Lower lobe of right lung (tissue), 2 donors: ENCODE data around the gene KCNAB1. TPM values are rescaled to one million over a fixed set of nuclear protein-coding genes. Genes with fewer than 3 reads are reported as not detected.
A peak's percentile ranks its signal among the peaks of the same experiment; 100 is the strongest.
"Not testable (repeated sequence)": the region's sequence is repeated elsewhere in the genome, so short reads cannot be mapped to it uniquely, and the experiment has no call there.

Experiments used
- ATAC-seq, 2 donors: fragments of 200-7000 bp; cut with Tn5 transposase; one replicate each; pipeline ENCODE4 v1.9.1; 2020 to 2022; ENCODE audit warnings: mild to moderate bottlenecking in 2 of 2, moderate library complexity in 2 of 2
- DNase-seq: peaks from one replicate; pipeline ENCODE4 v3.0.0-alpha.2; 2020
- H3K27ac ChIP-seq: fragments of 200-600 bp; one replicate; pipeline ENCODE4 v1.8.0; 2022
- H3K27me3 ChIP-seq: fragments of 200-600 bp; one replicate; pipeline ENCODE4 v1.8.0; 2022; ENCODE audit warnings: low read depth
- H3K36me3 ChIP-seq: fragments of 200-600 bp; one replicate; pipeline ENCODE4 v1.8.0; 2022; ENCODE audit warnings: mild to moderate bottlenecking
- H3K4me1 ChIP-seq: fragments of 200-600 bp; one replicate; pipeline ENCODE4 v1.8.0; 2022
- H3K4me3 ChIP-seq: fragments of 200-600 bp; one replicate; pipeline ENCODE4 v1.8.0; 2022; ENCODE audit warnings: mild to moderate bottlenecking
- H3K9me3 ChIP-seq: fragments of 200-600 bp; one replicate; pipeline ENCODE4 v1.8.0; 2022
- CTCF ChIP-seq: fragments of 200-600 bp; IDR thresholded peaks from one replicate; pipeline ENCODE4 v1.8.0; 2022; ENCODE audit warnings: antibody characterized with exemption, mild to moderate bottlenecking
- intact Hi-C: fragments of 100-400 bp; cut with DNase I; formaldehyde crosslinking; loops from one replicate; pipeline ENCODE4 v1.11.0; 2022
- total RNA-seq: library from RNA; stranded (reverse); fragmentation: NEBNext Ultra II Directional; extraction: Animal tissue kit (Norgen Biotek cat#: 25700); gene quantifications from one replicate; pipeline ENCODE4 v1.2.1, GENCODE V29; 2021
- donor health status: DM: no; HTN: yes; CAD: no; lungs with severe emphysema.

KCNAB1 gene
- total RNA-seq, 1 donor from 2014 or later, result 4.7 TPM

GRCh38 chr3:156273111-156273694, 152.8 kb downstream of the KCNAB1 start:
- no peaks in the 10 kb centered on the region for H3K36me3 ChIP-seq
- intact Hi-C loops, result no loop called here
- no peak for TF ChIP-seq CTCF
- H3K9me3 ChIP-seq, result no peaks in the 10 kb centered on the region
- no peaks in the 10 kb centered on the region for H3K4me1 ChIP-seq
- DNase-seq, result no peak
- no peak overlapping the region for H3K27ac ChIP-seq
- peak in 1 of 2 donors; percentile 29 for ATAC-seq
- no peak overlapping the region for H3K4me3 ChIP-seq
- no peaks in the 10 kb centered on the region for H3K27me3 ChIP-seq

- TF ChIP-seq CTCF, result no peak
- no peak overlapping the region for H3K4me3 ChIP-seq
- no peaks in the 10 kb centered on the region for H3K36me3 ChIP-seq
- no peaks in the 10 kb centered on the region for H3K4me1 ChIP-seq
- H3K9me3 ChIP-seq, result no peaks in the 10 kb centered on the region
- intact Hi-C loops, result no loop called here
- ATAC-seq (no peak), DNase-seq (no peak)
- no peak overlapping the region for H3K27ac ChIP-seq
- H3K27me3 ChIP-seq, result no peaks in the 10 kb centered on the region
These were observed 154.4 kb downstream of the KCNAB1 start for GRCh38 chr3:156274791-156275190.

- H3K4me1 ChIP-seq, intact Hi-C loops, ATAC-seq, H3K36me3 ChIP-seq, H3K9me3 ChIP-seq, DNase-seq, H3K27me3 ChIP-seq, H3K4me3 ChIP-seq, H3K27ac ChIP-seq: not testable (repeated sequence)
These were observed 164.3 kb downstream of the KCNAB1 start for GRCh38 chr3:156284637-156285036.

GRCh38 chr3:156285626-156286025, 165.2 kb downstream of the KCNAB1 start:
- ATAC-seq, result no peak
- H3K27me3 ChIP-seq, result peaks cover 11% of the 10 kb centered on the region
- H3K9me3 ChIP-seq, result no peaks in the 10 kb centered on the region
- H3K27ac ChIP-seq, result no peak overlapping the region
- no peak for DNase-seq
- intact Hi-C loops, result no loop called here
- no peak overlapping the region for H3K4me3 ChIP-seq
- H3K36me3 ChIP-seq, result no peaks in the 10 kb centered on the region
- no peak for TF ChIP-seq CTCF
- H3K4me1 ChIP-seq, result no peaks in the 10 kb centered on the region

GRCh38 chr3:156290924-156291271, 170.5 kb downstream of the KCNAB1 start:
- intact Hi-C loops, result no loop called here
- DNase-seq, result no peak
- no peak for TF ChIP-seq CTCF
- Histone ChIP-seq H3K27ac (no peak overlapping the region), H3K4me1 (peaks cover 12% of the 10 kb centered on the region), H3K36me3 (no peaks in the 10 kb centered on the region), H3K4me3 (peak overlapping the region; percentile 33), H3K9me3 (no peaks in the 10 kb centered on the region), H3K27me3 (peaks cover 45% of the 10 kb centered on the region)
- ATAC-seq, result no peak

- no peak for TF ChIP-seq CTCF
- no peak for DNase-seq
- no peaks in the 10 kb centered on the region for H3K9me3 ChIP-seq
- H3K4me3 ChIP-seq, result peak overlapping the region; percentile 33
- intact Hi-C loops, result no loop called here
- no peak overlapping the region for H3K27ac ChIP-seq
- H3K4me1 ChIP-seq, result peaks cover 12% of the 10 kb centered on the region
- ATAC-seq, result peak; percentile 43 to 50
- no peaks in the 10 kb centered on the region for H3K36me3 ChIP-seq
- H3K27me3 ChIP-seq, result peaks cover 45% of the 10 kb centered on the region
These were observed 171.1 kb downstream of the KCNAB1 start for GRCh38 chr3:156291272-156292123.
